Renal cortical epithelial cell (primary cell): ENCODE results near the gene TLK1. TPM values are rescaled to one million over a fixed set of nuclear protein-coding genes. Genes with fewer than 3 reads are reported as not detected.

Experiments used
- DNase-seq: peaks from one replicate; pipeline ENCODE4 v3.0.0-alpha.2; 2011; ENCODE audit warnings: low read depth
- total RNA-seq: library from RNA; depleted of rRNA; stranded (reverse); fragments of >200 nt; gene quantifications from 2 replicates; pipeline ENCODE4 v1.2.3, GENCODE V29; 2014

TLK1 gene
- total RNA-seq, 1 donor from 2014 or later = 58.8 TPM

GRCh38 chr2:170966648-170967396 lies 193.9 kb downstream of the TLK1 start:
- no peak for DNase-seq

GRCh38 chr2:170965446-170966225 lies 195.1 kb downstream of the TLK1 start:
- DNase-seq = peak; percentile 14

GRCh38 chr2:170963386-170963785 lies 197.3 kb downstream of the TLK1 start:
- DNase-seq = no peak

GRCh38 chr2:170953941-170954340 lies 206.8 kb downstream of the TLK1 start:
- no peak for DNase-seq

GRCh38 chr2:170950221-170950761 lies 210.4 kb downstream of the TLK1 start:
- no peak for DNase-seq

- no peak for DNase-seq
These were observed 211.3 kb downstream of the TLK1 start for GRCh38 chr2:170949415-170949814.

GRCh38 chr2:170944545-170944944 lies 216.1 kb downstream of the TLK1 start:
- no peak for DNase-seq

- no peak for DNase-seq
These were observed 217.1 kb downstream of the TLK1 start for GRCh38 chr2:170943596-170943995.

GRCh38 chr2:170943041-170943440 lies 217.7 kb downstream of the TLK1 start:
- no peak for DNase-seq

- DNase-seq = no peak
These were observed 218.1 kb downstream of the TLK1 start for GRCh38 chr2:170942615-170943014.

Other genes starting within 250 kb of the TLK1 start
- 30.9 and 39.1 TPM in 2 replicates for gene GORASP2, start 231.6 kb downstream of the TLK1 start, total RNA-seq